HEK293 (cell line): ENCODE data around the gene RNF217.
A peak's percentile ranks its signal among the peaks of the same experiment; 100 is the strongest.

Experiments
- CTCF ChIA-PET: fragments of 350-600 bp; formaldehyde crosslinking; extraction: SDS; loops from one replicate; lab custom pipeline; 2021; ENCODE audit warnings: antibody characterized with exemption; lab: Yijun Ruan, JAX
- POLR2A ChIA-PET: fragments of 300-600 bp; formaldehyde crosslinking; extraction: SDS; loops from one replicate; lab custom pipeline; 2020; ENCODE audit warnings: antibody characterized with exemption, inconsistent platforms; lab: Yijun Ruan, JAX
- H3K27ac ChIP-seq: fragments of 200-500 bp; sonication (Bioruptor generic); 2 replicates; pipeline ENCODE4 v1.5.1; 2014; ENCODE audit warnings: low read depth, low read length, control low read depth, inconsistent platforms; ENCODE audit errors: extremely low read depth
- H3K36me3 ChIP-seq, 2 experiments: fragments of 200-500 bp in 1 of 2; sonication (Bioruptor generic) in 1 of 2; 1 replicate in 1 of 2; 2 replicates in 1 of 2; pipeline ENCODE4 v1.5.1; 2014 to 2017; ENCODE audit warnings: inconsistent platforms in 2 of 2, low read length in 2 of 2; ENCODE audit not compliant: control insufficient read depth in 2 of 2, insufficient read depth in 1 of 2
- H3K4me1 ChIP-seq: fragments of 200-500 bp; sonication (Bioruptor generic); 2 replicates; pipeline ENCODE4 v1.5.1; 2014; ENCODE audit warnings: mild to moderate bottlenecking, low read length, inconsistent platforms; ENCODE audit not compliant: control insufficient read depth, insufficient read depth
- H3K4me3 ChIP-seq: 2 replicates; pipeline ENCODE4 v1.5.1; 2011; ENCODE audit warnings: low read depth, mild to moderate bottlenecking, control low read depth, low read length, moderate library complexity
- H3K9me3 ChIP-seq: fragments of 200-500 bp; sonication (Bioruptor generic); 2 replicates; pipeline ENCODE4 v1.5.1; 2014; ENCODE audit warnings: low read depth, low read length, inconsistent platforms; ENCODE audit not compliant: control insufficient read depth, insufficient read depth
- EGR2 ChIP-seq: fragments of 450-650 bp; formaldehyde crosslinking; IDR thresholded peaks from 2 replicates; pipeline ENCODE4 v1.5.1; 2016; ENCODE audit warnings: low read depth, missing biosample characterization, missing genetic modification characterization
- GFI1B ChIP-seq: fragments of 450-650 bp; formaldehyde crosslinking; IDR thresholded peaks from 2 replicates; pipeline ENCODE4 v1.5.1; 2016; ENCODE audit warnings: missing biosample characterization, missing genetic modification characterization
- HOXC10 ChIP-seq: sonication (generic); formaldehyde crosslinking; IDR thresholded peaks from 2 replicates; pipeline ENCODE4 v1.8.1; 2023; ENCODE audit warnings: mild to moderate bottlenecking, missing genetic modification reagents
- KLF8 ChIP-seq: fragments of 450-650 bp; formaldehyde crosslinking; IDR thresholded peaks from 2 replicates; pipeline ENCODE4 v1.5.1; 2016; ENCODE audit warnings: missing biosample characterization, missing genetic modification characterization
- SALL2 ChIP-seq: fragments of 450-650 bp; formaldehyde crosslinking; IDR thresholded peaks from 2 replicates; pipeline ENCODE4 v1.5.0; 2017; ENCODE audit warnings: missing biosample characterization, mild to moderate bottlenecking, missing genetic modification characterization, borderline replicate concordance
- ZBTB44 ChIP-seq: fragments of 450-650 bp; IDR thresholded peaks from 2 replicates; pipeline ENCODE4 v1.5.1; 2018; ENCODE audit warnings: missing biosample characterization, mild to moderate bottlenecking, missing genetic modification characterization
- ZFP41 ChIP-seq: fragments of 450-650 bp; formaldehyde crosslinking; IDR thresholded peaks from 2 replicates; pipeline ENCODE4 v1.5.1; 2016; ENCODE audit warnings: missing biosample characterization, missing genetic modification characterization, borderline replicate concordance
- ZNF26 ChIP-seq: fragments of 450-650 bp; formaldehyde crosslinking; IDR thresholded peaks from 2 replicates; pipeline ENCODE4 v1.5.1; 2016; ENCODE audit warnings: missing biosample characterization, missing genetic modification characterization
- ZNF354C ChIP-seq: fragments of 450-650 bp; formaldehyde crosslinking; IDR thresholded peaks from 2 replicates; pipeline ENCODE4 v1.5.1; 2016; ENCODE audit warnings: missing biosample characterization, missing genetic modification characterization, low read depth, borderline replicate concordance
- ZNF394 ChIP-seq: fragments of 450-650 bp; formaldehyde crosslinking; IDR thresholded peaks from 2 replicates; pipeline ENCODE4 v1.5.1; 2016; ENCODE audit warnings: missing biosample characterization, missing genetic modification characterization, mild to moderate bottlenecking, moderate library complexity, borderline replicate concordance
- ZNF549 ChIP-seq: fragments of 450-650 bp; IDR thresholded peaks from 2 replicates; pipeline ENCODE4 v1.5.1; 2018; ENCODE audit warnings: missing biosample characterization, missing genetic modification characterization, mild to moderate bottlenecking, inconsistent platforms, moderate library complexity
- ZNF623 ChIP-seq: fragments of 450-650 bp; formaldehyde crosslinking; IDR thresholded peaks from 2 replicates; pipeline ENCODE4 v1.5.1; 2016; ENCODE audit warnings: missing biosample characterization, missing genetic modification characterization
- ZNF704 ChIP-seq: fragments of 450-650 bp; formaldehyde crosslinking; IDR thresholded peaks from 2 replicates; pipeline ENCODE4 v1.5.1; 2016; ENCODE audit warnings: missing biosample characterization, missing genetic modification characterization
- ZNF843 ChIP-seq: fragments of 450-650 bp; formaldehyde crosslinking; IDR thresholded peaks from 2 replicates; pipeline ENCODE4 v1.5.1; 2016; ENCODE audit warnings: missing biosample characterization, missing genetic modification characterization
- ZXDB ChIP-seq: fragments of 450-650 bp; formaldehyde crosslinking; IDR thresholded peaks from 2 replicates; pipeline ENCODE4 v1.5.1; 2016; ENCODE audit warnings: missing biosample characterization, missing genetic modification characterization
- TF ChIP-seq, protein P1 (sequence below): fragments of 450-650 bp; formaldehyde crosslinking; IDR thresholded peaks from 2 replicates; pipeline ENCODE4 v1.5.1; 2017; ENCODE audit warnings: missing biosample characterization, missing genetic modification characterization
- TF ChIP-seq, protein P2 (sequence below): fragments of 450-650 bp; formaldehyde crosslinking; conservative IDR thresholded peaks from 2 replicates; pipeline ENCODE4 v1.5.1; 2016; ENCODE audit warnings: low read depth, missing biosample characterization, missing genetic modification characterization
- TF ChIP-seq, protein P3 (sequence below): fragments of 450-650 bp; IDR thresholded peaks from 2 replicates; pipeline ENCODE4 v1.5.1; 2018; ENCODE audit warnings: missing biosample characterization, missing genetic modification characterization
- TF ChIP-seq, protein P4 (sequence below): fragments of 450-650 bp; formaldehyde crosslinking; IDR thresholded peaks from 2 replicates; pipeline ENCODE4 v1.5.1; 2017; ENCODE audit warnings: missing biosample characterization, missing genetic modification characterization

RNF217 gene, protein sequence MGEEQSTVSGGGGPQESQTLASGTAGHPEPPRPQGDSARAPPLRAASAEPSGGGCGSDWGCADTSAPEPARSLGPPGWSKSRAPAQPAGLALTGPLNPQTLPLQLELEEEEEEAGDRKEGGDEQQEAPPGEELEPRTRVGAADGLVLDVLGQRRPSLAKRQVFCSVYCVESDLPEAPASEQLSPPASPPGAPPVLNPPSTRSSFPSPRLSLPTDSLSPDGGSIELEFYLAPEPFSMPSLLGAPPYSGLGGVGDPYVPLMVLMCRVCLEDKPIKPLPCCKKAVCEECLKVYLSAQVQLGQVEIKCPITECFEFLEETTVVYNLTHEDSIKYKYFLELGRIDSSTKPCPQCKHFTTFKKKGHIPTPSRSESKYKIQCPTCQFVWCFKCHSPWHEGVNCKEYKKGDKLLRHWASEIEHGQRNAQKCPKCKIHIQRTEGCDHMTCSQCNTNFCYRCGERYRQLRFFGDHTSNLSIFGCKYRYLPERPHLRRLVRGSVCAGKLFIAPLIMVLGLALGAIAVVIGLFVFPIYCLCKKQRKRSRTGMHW

DNA sequence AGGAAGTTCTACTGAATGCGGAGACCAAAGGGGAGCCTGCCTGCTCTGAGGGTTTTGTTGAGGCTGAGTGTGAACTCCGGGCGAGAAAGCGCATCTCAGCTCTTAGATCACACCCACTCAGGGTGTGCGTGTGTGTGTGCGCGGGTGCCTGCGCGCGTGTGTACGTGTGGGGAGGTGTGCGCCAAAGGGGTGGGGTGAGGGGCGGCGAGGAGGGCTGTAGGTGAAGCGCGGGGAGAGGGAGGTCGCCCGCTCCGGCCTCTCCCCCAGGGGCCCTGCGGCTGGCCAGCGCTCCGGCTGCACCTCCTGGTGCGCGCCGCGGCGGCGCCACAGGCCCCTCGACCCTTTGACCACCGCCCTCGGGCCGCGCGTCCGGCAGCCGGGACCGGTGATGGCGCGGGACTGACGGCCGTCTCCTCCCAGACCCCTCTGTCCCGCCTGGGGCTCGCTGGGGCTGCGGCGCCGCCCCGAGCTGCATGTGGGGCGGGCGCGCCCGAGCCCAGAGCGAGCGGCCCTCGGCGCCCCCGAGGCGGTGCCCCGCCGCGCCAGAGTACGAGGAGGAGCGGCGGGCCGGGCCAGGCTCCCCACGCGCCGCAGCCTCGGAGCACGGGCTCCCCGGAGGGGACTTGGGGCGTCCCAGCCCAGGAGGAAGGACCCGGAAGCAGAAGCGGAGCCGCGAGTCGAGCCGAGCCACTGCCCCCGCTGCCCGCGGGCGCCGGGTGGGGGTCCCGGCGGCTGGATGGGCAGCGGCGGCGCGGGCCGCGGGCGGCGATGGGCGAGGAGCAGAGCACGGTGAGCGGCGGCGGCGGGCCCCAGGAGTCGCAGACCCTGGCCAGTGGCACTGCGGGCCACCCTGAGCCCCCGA, at the start of gene RNF217:
Gene RNF217, plus strand, starts transcription at position 661 of the 862 bp plus-strand sequence. Its CDS starts 108 bp downstream, at position 769.
- H3K27ac ChIP-seq, result peak within 1 kb of the TSS; percentile 96
- CTCF ChIA-PET, result interaction anchor here (0.6 to 3.7 kb wide), 3 partner anchors 18 to 151 kb away, joined by 3 to 26 read pairs (median 4); no protein-coding TSS in a partner anchor
- peaks cover 0 to 5% of the 10 kb centered on the region in 2 experiments; a peak in 1 of 3 replicates for H3K36me3 ChIP-seq
- H3K9me3 ChIP-seq, result no peaks in the 10 kb centered on the region
- POLR2A ChIA-PET, result interaction anchor here (0.7 to 1.4 kb wide), 7 partner anchors 10 to 137 kb away, joined by 3 to 4 read pairs (median 3); no protein-coding TSS in a partner anchor
- peak within 1 kb of the TSS; percentile 89 for H3K4me3 ChIP-seq
- peaks cover 9% of the 10 kb centered on the region; the same call in 1 of the 2 replicates for H3K4me1 ChIP-seq
- TF ChIP-seq ZNF354C (tag by site-specific recombination), result no peak
- no peak for TF ChIP-seq SALL2
- TF ChIP-seq ZNF394 (tag by site-specific recombination), result 0 out of 2 replicates have a peak, but pooled peaks have one; percentile 6
- TF ChIP-seq GFI1B, result no peak
- peak; percentile 87; the same call in 1 of the 2 replicates for TF ChIP-seq KLF8 (tag by site-specific recombination)
- peak; percentile 94 for TF ChIP-seq EGR2 (tag by site-specific recombination)
- TF ChIP-seq ZBTB44 (tag by site-specific recombination), result 0 out of 2 replicates have a peak, but pooled peaks have one; percentile 6
- no peak; the same call in 1 of the 2 replicates for TF ChIP-seq HOXC10 (CRISPR knock-in tag)
- TF ChIP-seq, protein P1, sequence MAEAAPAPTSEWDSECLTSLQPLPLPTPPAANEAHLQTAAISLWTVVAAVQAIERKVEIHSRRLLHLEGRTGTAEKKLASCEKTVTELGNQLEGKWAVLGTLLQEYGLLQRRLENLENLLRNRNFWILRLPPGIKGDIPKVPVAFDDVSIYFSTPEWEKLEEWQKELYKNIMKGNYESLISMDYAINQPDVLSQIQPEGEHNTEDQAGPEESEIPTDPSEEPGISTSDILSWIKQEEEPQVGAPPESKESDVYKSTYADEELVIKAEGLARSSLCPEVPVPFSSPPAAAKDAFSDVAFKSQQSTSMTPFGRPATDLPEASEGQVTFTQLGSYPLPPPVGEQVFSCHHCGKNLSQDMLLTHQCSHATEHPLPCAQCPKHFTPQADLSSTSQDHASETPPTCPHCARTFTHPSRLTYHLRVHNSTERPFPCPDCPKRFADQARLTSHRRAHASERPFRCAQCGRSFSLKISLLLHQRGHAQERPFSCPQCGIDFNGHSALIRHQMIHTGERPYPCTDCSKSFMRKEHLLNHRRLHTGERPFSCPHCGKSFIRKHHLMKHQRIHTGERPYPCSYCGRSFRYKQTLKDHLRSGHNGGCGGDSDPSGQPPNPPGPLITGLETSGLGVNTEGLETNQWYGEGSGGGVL (tag by site-specific recombination), result peak; percentile 88
- peak; percentile 67 for TF ChIP-seq ZXDB (tag by site-specific recombination)
- TF ChIP-seq ZNF549 (tag by site-specific recombination), result no peak
- TF ChIP-seq ZNF704 (tag by site-specific recombination), result no peak
- TF ChIP-seq, protein P2, sequence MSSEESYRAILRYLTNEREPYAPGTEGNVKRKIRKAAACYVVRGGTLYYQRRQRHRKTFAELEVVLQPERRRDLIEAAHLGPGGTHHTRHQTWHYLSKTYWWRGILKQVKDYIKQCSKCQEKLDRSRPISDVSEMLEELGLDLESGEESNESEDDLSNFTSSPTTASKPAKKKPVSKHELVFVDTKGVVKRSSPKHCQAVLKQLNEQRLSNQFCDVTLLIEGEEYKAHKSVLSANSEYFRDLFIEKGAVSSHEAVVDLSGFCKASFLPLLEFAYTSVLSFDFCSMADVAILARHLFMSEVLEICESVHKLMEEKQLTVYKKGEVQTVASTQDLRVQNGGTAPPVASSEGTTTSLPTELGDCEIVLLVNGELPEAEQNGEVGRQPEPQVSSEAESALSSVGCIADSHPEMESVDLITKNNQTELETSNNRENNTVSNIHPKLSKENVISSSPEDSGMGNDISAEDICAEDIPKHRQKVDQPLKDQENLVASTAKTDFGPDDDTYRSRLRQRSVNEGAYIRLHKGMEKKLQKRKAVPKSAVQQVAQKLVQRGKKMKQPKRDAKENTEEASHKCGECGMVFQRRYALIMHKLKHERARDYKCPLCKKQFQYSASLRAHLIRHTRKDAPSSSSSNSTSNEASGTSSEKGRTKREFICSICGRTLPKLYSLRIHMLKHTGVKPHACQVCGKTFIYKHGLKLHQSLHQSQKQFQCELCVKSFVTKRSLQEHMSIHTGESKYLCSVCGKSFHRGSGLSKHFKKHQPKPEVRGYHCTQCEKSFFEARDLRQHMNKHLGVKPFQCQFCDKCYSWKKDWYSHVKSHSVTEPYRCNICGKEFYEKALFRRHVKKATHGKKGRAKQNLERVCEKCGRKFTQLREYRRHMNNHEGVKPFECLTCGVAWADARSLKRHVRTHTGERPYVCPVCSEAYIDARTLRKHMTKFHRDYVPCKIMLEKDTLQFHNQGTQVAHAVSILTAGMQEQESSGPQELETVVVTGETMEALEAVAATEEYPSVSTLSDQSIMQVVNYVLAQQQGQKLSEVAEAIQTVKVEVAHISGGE (tag by site-specific recombination), result no peak
- TF ChIP-seq ZNF623 (tag by site-specific recombination), result no peak
- TF ChIP-seq ZFP41 (tag by site-specific recombination), result no peak
- no peak for TF ChIP-seq ZNF26 (tag by site-specific recombination)
- TF ChIP-seq, protein P3, sequence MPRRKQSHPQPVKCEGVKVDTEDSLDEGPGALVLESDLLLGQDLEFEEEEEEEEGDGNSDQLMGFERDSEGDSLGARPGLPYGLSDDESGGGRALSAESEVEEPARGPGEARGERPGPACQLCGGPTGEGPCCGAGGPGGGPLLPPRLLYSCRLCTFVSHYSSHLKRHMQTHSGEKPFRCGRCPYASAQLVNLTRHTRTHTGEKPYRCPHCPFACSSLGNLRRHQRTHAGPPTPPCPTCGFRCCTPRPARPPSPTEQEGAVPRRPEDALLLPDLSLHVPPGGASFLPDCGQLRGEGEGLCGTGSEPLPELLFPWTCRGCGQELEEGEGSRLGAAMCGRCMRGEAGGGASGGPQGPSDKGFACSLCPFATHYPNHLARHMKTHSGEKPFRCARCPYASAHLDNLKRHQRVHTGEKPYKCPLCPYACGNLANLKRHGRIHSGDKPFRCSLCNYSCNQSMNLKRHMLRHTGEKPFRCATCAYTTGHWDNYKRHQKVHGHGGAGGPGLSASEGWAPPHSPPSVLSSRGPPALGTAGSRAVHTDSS (tag by site-specific recombination), result no peak
- TF ChIP-seq, protein P4, sequence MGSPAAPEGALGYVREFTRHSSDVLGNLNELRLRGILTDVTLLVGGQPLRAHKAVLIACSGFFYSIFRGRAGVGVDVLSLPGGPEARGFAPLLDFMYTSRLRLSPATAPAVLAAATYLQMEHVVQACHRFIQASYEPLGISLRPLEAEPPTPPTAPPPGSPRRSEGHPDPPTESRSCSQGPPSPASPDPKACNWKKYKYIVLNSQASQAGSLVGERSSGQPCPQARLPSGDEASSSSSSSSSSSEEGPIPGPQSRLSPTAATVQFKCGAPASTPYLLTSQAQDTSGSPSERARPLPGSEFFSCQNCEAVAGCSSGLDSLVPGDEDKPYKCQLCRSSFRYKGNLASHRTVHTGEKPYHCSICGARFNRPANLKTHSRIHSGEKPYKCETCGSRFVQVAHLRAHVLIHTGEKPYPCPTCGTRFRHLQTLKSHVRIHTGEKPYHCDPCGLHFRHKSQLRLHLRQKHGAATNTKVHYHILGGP, result no peak
- TF ChIP-seq ZNF843 (tag by site-specific recombination), result peak; percentile 54
